ENCODE results near the gene CCNJL.

DNA sequence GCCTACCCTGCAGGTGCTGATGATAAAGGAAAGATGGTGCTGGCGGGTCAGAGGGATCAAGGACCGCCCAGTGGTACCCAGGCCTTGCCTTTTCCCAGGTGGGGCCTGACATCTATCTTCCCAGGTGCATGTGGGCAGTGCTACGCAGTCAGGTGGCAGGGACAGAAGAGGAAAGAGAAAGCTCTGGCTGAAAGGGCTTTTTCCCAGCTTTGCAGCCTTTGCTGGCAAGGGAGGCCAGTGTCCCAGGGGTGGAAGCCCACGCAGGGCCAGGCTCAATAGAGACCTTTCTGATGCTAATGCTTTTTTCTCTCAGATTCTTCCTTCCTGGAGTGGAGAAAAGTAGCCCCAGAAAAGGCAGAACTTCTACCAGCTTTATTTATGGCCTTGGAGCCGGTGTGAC is 46.3 kb downstream of the CCNJL start:
- TF ChIP-seq, protein P1, sequence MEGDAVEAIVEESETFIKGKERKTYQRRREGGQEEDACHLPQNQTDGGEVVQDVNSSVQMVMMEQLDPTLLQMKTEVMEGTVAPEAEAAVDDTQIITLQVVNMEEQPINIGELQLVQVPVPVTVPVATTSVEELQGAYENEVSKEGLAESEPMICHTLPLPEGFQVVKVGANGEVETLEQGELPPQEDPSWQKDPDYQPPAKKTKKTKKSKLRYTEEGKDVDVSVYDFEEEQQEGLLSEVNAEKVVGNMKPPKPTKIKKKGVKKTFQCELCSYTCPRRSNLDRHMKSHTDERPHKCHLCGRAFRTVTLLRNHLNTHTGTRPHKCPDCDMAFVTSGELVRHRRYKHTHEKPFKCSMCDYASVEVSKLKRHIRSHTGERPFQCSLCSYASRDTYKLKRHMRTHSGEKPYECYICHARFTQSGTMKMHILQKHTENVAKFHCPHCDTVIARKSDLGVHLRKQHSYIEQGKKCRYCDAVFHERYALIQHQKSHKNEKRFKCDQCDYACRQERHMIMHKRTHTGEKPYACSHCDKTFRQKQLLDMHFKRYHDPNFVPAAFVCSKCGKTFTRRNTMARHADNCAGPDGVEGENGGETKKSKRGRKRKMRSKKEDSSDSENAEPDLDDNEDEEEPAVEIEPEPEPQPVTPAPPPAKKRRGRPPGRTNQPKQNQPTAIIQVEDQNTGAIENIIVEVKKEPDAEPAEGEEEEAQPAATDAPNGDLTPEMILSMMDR (IDR thresholded peaks at IDR 0.05; ENCODE audit: low read depth, low read length, missing input control): no peak
- no peak for TF ChIP-seq RAD21 (IDR thresholded peaks at IDR 0.05)
- TF ChIP-seq TAF1 (conservative IDR thresholded peaks at IDR 0.05): no peak
- TF ChIP-seq YY1 (IDR thresholded peaks at IDR 0.05): no peak
- TF ChIP-seq GABPA (IDR thresholded peaks at IDR 0.05 in 1 of 2, conservative IDR thresholded peaks at IDR 0.05 in 1 of 2): no peak
- TF ChIP-seq, protein P2, sequence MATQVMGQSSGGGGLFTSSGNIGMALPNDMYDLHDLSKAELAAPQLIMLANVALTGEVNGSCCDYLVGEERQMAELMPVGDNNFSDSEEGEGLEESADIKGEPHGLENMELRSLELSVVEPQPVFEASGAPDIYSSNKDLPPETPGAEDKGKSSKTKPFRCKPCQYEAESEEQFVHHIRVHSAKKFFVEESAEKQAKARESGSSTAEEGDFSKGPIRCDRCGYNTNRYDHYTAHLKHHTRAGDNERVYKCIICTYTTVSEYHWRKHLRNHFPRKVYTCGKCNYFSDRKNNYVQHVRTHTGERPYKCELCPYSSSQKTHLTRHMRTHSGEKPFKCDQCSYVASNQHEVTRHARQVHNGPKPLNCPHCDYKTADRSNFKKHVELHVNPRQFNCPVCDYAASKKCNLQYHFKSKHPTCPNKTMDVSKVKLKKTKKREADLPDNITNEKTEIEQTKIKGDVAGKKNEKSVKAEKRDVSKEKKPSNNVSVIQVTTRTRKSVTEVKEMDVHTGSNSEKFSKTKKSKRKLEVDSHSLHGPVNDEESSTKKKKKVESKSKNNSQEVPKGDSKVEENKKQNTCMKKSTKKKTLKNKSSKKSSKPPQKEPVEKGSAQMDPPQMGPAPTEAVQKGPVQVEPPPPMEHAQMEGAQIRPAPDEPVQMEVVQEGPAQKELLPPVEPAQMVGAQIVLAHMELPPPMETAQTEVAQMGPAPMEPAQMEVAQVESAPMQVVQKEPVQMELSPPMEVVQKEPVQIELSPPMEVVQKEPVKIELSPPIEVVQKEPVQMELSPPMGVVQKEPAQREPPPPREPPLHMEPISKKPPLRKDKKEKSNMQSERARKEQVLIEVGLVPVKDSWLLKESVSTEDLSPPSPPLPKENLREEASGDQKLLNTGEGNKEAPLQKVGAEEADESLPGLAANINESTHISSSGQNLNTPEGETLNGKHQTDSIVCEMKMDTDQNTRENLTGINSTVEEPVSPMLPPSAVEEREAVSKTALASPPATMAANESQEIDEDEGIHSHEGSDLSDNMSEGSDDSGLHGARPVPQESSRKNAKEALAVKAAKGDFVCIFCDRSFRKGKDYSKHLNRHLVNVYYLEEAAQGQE (IDR thresholded peaks at IDR 0.05): no peak
- no peak for TF ChIP-seq RXRA (IDR thresholded peaks at IDR 0.05)
- no peak for TF ChIP-seq JUND (IDR thresholded peaks at IDR 0.05)
- no peak for TF ChIP-seq EGR1 (IDR thresholded peaks at IDR 0.05; ENCODE audit: low read depth in 2 of 2)
- no peak for TF ChIP-seq FOXA1 (IDR thresholded peaks at IDR 0.05)
- TF ChIP-seq, protein P3, sequence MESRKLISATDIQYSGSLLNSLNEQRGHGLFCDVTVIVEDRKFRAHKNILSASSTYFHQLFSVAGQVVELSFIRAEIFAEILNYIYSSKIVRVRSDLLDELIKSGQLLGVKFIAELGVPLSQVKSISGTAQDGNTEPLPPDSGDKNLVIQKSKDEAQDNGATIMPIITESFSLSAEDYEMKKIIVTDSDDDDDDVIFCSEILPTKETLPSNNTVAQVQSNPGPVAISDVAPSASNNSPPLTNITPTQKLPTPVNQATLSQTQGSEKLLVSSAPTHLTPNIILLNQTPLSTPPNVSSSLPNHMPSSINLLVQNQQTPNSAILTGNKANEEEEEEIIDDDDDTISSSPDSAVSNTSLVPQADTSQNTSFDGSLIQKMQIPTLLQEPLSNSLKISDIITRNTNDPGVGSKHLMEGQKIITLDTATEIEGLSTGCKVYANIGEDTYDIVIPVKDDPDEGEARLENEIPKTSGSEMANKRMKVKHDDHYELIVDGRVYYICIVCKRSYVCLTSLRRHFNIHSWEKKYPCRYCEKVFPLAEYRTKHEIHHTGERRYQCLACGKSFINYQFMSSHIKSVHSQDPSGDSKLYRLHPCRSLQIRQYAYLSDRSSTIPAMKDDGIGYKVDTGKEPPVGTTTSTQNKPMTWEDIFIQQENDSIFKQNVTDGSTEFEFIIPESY (IDR thresholded peaks at IDR 0.05): no peak
- TF ChIP-seq, protein P4, sequence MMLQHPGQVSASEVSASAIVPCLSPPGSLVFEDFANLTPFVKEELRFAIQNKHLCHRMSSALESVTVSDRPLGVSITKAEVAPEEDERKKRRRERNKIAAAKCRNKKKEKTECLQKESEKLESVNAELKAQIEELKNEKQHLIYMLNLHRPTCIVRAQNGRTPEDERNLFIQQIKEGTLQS (IDR thresholded peaks at IDR 0.05): no peak

All from liver (tissue), 3 donors.